NAMALWA (cell line): Measurements from ENCODE around the gene UNC13B.
"Not testable (repeated sequence)": the region's sequence is repeated elsewhere in the genome, so short reads cannot be mapped to it uniquely, and the experiment has no call there.

ENCODE experiments used
- DNase-seq: peaks from one replicate; pipeline ENCODE4 v3.0.0-alpha.2; 2015; ENCODE audit warnings: low spot score

Gene UNC13B

DNA sequence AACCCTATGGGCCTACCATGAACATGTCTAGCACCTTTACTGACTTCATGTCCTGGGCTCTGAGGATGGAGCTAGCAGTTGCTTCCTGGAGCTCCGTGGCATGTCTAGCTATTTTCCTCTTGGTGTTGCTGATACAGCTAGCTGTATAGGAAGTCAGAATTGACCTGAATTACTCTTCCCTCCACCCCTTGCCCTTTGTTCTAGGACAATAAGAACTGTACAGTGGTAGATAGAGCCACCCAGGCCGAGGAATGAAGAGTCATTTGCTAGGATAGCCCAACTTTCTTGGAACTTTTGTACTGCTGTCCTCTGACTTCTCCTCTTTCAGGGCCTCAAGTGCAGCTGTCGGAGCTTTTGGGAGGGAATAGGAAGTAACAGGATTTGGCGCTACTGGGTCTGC is 218.2 kb downstream of the UNC13B start:
- no peak for DNase-seq

DNA sequence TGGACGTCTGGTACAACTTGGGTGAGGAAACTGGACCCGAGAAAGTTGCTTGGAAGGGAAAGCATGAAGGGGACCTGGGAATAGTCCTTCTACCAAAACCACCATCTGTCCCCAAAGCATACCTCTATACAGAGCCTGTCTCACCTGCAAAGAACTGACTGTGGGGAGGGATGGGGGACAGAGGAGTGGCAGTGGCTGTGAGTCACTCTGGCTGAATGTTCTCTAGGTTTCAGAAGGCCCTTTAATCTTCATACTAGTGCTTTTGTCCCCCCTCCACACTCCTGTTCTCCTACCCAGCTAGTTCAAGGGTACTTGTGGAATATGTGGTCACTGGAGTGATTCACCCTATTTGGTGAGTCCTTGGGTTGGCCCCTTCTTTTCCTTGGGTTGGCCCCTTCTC is 218.8 kb downstream of the UNC13B start:
- DNase-seq: no peak

DNA sequence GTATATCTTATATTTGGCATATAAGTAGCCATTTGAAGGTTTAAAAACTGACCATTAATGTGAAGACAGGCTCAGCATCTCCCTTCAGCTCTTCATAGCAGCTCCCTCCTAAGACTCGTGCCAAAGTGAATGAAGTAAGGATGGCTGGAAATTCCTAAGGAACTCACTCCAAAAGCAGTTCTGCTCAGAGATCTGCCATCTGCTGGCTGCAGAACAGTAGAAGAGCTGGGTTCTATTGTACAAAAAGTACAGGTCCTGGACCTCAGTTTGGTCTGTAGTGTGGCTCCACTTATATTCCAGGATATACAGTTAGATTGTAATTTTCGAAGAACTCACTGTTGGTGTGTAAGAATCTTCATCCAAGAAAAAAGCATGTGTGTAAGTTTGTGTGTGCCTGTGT is 223.2 kb downstream of the UNC13B start:
- no peak for DNase-seq

DNA sequence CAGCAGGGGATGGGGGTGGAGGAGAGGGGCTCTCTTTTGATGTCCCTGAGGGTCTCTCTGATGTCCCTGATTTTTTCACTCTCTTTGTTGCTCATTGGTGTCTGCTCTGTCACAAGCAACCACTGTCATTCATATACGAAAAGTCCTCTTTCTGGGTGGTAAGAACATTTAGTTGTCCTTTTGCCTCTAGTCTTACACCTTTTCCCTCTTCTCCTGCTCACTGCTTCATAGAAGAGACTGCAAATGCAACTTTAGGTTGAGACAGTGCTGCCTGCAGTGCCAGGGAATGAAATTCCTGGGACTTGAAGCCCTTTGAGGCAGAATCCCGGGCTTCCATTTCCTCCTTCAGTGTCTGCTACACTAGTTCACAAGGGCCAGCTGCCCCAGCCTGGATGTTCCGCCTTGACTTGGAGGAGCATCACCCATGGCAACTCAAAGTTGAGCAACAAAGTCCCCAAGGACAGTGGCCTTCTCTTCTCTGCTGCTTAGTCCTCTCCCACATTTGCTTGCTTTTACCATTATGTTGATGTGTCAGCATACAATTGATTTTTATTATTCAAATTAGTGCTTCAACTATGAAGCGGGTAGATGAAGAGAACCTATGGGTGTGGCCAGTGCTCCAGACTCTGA is 233.4 kb downstream of the UNC13B start:
- no peak for DNase-seq

DNA sequence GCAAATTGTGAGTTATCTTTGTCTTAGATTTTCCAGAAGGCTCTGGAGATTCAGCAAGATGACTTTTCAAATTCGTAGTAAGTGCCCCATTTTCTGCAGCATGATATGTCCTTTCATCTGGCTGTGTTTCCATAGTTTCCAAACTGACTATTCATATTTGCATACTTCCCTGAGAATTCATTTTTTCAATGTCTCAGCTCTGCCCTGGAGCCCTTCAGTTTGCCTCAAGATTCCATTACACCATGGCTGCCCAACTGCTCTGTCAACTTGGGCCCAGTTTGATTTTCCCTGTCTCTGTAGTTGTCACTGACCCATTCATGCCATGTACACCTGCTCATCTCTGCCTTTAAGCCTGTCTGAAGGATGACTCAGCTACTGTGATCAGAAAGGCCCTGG is 233.9 kb downstream of the UNC13B start:
- DNase-seq: no peak

DNA sequence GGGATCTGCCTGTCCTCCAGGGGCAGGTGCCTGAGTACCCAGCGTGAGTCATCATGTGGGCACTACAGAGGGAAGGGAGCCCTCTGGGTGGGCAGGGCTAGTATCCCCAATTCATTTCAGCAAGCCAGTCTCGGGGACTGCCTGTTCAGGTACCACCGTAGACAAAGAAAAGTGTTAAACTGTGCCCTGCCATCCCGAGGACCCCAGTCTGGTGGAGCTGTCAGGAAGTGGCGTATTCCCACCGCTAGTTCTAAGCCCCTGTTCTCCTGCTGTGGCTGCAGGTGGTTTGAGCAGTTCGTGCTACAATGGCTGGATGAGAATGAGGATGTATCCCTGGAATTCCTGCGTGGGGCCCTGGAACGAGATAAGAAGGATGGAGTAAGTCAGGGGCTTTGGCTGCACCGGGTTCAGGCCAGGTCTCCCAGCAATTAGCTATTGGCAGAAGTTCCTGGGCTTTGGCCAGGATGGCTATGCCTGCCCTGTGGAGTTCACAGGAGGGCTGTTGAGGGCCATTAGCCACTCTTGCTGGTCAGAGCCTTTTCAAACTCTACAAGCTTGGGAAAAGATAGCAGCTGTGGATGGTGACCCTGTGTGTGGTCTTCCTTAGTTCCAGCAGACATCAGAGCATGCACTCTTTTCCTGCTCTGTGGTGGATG is 234.9 kb downstream of the UNC13B start:
- no peak for DNase-seq

DNA sequence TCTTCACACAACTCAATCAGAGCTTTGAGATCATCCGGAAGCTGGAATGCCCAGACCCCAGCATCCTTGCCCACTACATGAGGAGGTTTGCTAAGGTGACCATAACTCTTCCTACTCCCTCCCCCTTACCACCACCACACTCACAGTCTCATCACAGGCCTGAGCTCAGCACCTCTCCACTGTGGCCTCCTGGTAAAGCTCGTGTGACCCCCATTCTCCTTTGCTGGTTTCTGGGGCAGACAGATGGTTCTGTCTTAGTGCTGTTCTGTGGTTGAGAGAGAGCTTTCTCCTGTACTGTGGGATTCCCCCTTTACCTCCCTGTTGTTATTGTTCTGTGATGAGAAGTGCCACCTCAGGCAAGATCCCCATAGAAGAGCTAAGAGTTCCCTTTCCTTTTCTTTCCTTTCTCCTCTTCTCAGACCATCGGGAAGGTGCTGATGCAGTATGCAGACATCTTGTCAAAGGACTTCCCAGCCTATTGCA is 235.4 kb downstream of the UNC13B start:
- no peak for DNase-seq

DNA sequence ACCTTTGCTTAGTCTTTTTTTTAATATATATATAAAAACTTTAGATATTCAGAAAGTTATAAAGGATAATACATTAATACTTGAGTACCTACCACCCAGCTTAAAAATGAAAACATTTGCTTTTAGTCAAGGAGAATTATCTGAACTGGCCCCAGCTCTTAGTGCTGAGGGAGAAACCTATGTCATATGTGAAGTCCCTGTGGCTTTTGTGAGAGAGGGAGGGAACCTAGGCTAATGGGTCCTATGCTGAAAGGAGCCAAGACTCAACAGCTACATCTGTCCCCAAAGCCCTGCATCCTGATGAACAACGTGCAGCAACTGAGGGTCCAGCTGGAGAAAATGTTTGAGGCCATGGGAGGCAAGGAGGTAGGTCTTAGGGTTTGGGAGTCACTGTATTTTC is 236.1 kb downstream of the UNC13B start:
- no peak for DNase-seq

DNA sequence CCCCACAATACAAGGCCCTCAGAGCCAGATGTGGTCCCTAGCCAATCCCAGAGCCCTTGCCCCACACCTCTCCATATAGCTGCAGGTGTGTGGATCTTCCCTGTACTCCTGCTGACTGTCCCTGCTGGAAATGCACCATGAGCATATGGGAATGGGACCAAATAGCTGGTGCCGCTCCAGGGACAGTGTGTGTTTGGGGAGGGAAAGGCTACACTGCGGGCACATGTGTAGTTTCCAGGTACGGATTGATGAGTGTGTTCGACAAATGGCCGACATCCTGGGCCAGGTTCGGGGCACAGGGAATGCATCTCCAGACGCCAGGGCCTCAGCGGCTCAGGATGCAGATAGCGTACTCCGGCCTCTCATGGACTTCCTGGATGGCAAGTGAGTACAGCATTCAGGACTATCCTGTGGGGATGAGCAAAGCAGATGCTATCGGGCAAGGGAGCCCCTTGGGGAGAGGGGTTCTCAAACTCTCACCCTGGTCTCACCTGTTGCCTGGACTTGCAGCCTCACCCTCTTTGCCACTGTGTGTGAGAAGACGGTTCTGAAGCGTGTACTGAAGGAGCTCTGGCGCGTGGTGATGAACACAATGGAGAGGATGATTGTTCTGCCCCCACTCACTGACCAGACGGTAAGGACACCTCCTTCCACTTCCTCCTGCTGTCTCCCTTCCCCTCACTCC is 237.0 kb downstream of the UNC13B start:
- DNase-seq: no peak

DNA sequence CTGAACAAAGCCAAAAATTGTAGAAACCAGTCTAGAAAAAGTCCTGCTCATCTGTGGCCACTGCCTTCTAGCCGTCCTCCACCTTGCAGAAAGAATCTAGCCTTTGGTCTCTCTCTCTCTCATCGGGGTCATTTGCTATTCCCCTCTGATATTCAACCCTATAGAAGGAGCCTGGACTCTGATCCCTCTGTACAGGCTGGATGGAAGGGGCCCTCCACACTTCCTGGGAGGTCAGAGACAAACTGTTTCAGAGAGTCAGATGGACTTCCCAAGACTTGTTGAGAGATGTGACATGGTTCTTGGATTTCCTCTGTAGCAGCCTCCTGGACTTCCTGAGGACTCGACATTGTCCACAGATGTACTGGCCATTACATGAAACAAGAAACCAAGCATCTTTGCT is 243.1 kb downstream of the UNC13B start:
- DNase-seq: no peak

DNA sequence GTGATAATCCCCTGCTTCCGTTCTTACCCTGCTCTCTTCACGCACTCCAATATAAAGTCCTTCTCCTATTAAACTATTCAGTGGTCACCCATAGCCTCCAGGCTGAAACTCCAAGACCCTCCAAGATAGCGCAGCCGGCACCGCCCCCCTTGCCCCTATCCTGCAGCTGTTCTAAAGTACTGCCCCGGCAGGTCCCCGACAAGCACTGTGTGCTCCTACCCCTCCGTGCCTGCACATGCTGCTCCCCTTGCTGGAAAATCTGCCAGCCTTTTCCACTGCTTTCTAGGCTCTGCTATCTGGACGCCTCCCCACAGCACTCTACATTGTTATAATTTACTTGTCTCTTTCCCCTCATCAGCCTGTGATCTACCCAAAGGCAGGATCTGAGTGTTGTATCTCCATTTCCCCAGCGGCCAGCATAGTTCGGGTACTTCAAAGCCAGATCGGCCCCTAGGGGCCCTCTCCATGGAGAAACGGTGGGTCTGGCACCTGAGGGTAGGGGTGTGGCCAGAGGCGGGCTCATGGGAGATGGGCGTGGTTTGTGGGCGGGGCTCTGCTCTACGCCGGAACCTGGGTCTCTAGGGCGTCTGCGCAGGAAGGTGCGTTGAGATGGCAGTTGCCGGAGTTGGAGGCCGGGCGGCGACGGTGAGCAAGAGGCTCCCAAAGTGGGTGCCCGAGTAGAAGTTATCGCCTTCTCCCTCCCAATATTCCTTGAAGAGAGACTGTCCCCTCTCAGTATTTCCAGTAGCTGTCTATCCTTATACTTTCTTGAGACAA is 244.6 kb downstream of the UNC13B start:
- DNase-seq: no peak

DNA sequence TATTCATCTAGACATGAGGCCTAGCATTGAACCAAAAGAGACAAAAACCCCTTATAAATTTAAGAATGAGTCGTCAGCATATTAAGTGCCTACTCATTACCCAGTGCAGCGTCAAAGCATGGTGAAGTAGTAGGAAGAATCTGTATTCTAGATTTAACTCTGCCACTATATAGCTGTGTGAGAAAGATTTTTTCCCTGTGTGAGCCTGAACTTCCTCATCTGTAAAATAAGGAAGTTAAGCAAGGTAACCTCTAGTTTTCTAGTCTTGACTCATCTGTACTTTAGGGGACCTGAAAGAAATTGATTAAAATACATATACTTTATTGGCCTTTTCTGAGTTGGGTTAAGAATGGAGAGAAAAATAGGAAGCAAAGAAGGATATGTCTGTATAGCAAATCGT is 246.0 kb downstream of the UNC13B start:
- no peak for DNase-seq

DNA sequence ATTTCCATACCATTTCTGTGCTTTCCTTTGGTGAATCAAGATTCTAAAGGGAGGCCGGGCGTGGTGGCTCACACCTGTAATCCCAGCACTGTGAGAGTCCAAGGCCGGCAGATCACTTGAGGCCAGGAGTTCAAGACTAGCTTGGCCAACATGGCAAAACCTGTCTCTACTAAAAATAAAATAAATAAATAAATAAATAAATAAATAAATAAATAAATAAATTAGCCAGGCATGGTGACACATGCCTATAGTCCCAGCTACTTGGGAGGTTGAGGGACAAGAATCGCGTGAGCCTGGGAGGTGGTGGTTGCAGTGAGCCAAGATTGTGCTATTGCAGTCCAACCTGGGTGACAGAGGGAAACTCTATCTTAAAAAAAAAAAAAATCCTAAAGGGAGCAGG is 247.6 kb downstream of the UNC13B start:
- not testable (repeated sequence) for DNase-seq

DNA sequence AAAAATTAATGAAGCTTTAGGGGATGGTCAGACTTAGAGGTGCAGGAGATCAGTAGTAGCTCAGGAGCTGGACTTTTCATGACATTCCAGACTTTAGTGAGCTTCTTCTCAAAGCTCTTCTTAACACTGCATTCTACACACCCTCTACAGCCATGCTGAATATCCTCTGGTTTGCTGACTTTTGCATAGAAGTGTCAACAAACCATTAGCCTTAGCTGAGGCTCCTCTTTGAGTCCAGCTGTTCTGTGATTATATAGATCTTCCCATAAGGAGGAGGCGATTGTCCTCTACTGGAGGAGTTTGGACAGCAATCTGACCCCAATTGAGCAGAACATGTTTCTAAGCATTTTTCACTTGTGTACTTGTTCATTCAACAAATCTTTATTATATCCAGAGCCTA is 253.1 kb downstream of the UNC13B start:
- no peak for DNase-seq

DNA sequence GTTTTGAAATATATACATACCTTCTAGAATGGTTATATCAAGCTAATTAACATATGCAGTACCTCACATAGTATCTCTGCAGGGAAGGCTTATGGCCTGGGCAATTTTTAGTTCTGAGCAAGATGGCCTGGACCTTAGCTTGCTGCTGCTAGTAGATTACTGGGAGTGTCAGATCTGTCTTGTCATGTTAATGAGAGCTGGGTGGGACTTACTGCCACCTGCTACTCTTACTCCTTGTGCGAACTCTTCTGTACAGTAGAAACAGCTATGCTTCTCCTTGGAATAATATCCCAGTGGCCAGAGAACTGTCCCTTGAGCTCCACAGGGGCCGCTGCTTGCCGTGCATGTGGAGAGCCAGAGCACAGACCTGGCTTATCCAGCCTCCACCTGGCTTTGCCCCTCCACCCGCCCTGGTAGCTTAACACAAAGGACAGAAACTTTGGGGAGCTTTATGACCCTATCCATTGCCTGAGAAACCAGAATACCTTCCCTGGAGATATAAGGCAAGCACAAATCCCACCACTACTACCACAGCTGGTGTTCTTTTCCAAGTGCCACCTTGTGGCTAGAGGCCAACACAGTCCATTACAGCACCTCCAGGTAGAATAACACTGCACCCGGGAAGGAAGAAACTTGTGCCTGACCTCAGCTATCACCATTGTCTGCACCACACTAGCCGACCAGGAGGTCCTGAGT is 253.7 kb downstream of the UNC13B start:
- no peak for DNase-seq

DNA sequence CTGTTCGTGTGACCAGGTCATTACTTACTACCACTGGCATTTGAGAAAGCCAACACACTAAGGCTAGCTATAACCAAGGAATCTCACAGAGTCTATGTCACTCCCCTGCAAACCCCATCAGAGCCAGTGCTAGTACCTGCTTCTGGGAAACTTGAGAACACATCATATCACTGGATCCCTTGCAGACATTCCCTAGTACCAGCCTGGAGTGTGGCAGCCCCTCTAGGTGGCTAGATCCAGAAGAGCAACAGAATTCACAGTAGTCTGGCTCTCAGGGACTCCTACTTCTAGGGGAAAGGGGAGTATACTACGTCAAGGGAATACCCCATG is 254.3 kb downstream of the UNC13B start:
- no peak for DNase-seq

DNA sequence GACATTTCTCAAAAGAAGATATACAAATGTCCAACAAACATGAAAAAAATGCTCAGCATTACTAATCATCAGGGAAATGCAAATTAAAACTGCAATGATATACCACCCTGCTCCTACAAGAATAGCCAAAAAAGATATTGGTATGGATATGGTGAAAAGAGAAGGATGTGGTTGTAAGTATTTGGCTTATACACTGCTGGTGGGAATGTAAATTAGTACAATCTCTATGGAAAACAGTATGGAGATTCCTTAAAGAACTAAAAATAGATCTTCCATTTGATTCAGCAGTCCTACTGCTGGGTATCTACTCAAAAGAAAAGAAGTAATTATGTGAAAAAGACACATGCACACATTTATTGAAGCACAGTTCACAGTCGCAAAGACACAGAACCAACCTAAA is 260.5 kb downstream of the UNC13B start:
- no peak for DNase-seq

DNA sequence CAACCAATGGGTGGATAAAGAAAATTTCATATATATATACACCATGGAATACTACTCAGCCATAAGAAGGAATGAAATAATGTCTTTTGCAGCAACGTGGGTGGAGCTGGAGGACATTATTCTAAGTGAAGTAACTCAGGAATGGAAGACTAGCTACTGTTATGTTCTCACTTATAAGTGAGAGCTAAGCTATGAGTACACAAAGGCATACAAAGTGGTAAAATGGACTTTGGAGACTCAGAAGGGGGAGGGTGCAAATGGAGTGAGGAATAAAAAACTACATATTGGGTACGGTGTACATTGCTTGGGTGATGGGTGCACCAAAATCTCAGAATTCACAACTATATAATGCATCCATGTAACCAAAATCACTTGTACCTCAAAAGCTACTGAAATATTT is 260.9 kb downstream of the UNC13B start:
- DNase-seq: no peak

DNA sequence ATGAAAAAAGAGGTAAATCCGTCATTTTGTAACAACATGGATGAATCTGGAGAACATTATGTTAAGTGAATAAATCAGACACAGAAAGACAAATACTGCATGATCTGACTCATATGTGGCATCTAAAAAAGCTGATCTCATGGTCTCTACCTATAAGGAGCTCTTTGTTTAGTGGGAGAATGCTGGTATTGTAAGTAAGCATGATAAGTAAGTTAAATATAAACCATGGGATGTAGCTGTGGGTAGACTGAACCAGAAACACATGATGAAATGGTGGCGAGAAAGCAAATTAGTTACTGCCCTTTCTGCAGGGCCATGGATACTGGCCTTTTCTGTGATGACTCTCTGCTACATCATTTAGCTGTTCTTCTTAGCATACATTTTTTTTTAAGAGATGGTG is 261.7 kb downstream of the UNC13B start:
- no peak for DNase-seq

DNA sequence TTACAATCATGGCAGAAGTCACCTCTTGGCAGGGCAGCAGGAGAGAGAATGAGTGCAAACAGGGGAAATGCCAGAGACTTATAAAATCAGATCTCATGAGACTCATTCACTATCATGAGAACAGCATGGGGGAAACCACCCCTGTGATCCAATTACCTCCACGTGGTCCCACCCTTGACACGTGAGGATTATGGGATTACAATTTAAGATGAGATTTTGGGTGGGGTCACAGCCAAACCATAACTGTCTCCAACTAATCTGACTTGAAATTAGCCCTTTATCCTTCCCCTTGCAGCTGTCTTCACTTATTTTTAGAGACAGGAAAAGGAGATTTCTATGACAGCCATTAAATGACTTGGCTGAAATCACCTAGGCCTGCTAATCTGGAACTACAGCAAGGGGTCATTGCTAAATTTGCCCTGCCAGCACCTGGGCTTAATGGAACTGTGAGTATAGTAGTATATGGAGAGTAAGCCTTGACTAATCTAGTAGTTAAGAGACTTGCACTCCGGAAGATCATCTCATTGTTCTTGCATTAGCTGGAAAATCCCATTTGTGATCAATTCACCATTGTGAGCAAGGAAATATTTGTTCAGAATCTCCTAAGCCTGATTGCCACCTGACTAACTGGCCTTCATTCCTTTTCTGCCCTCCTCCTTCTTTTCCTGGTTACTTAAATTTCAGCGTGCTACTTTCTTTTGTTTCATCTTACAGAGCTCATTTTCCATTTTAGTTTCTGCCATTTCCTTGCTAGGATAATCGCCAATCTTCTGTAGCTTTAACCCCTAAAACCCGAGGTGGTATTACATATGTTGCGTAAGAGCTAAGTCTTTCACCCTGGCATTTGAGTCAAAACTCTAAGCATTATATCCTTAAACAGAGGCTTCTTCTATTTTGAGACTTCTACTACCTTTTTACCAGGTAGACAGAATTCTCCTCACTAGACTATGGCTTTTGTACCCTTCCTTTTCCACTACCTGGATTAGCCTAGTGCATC is 262.8 kb downstream of the UNC13B start:
- DNase-seq: no peak

DNA sequence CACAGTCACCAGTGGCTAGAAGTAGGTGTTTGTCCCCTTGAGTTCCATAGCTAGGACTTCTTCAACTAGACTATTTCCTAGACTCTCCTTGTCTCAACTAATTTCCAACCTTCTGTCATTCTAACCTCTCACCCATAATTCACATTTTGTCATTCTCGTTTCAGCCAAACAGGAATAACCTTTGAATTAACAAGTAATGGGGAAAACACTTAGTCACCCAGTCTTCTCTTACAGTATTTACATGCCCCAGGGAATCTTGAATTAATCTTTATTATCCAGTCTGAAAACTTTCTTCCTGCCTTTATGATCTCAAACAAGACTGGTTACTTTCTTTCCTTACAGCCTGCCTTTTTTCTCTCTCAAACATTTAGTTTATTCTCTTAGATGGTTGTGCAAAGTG is 264.8 kb downstream of the UNC13B start:
- DNase-seq: no peak
